ENCODE data around the gene COMTD1.

- no peak for TF ChIP-seq CTCF (IDR thresholded peaks at IDR 0.05; ENCODE audit: insufficient read depth, low read length)
- no peak for TF ChIP-seq POLR2AphosphoS5 (IDR thresholded peaks at IDR 0.05; ENCODE audit: low read depth)
- no peak for TF ChIP-seq SPI1 (IDR thresholded peaks at IDR 0.05; ENCODE audit: borderline replicate concordance, low read depth)
- TF ChIP-seq REST (IDR thresholded peaks at IDR 0.05; ENCODE audit: insufficient replicate concordance, low read depth) = no peak
- TF ChIP-seq GABPA (IDR thresholded peaks at IDR 0.05; ENCODE audit: low read depth) = no peak
Measured at GRCh38 chr10:75228278-75228677, 7.5 kb downstream of the COMTD1 start.

Measured in HL-60 (cell line).